ENCODE data around the gene CDC20.
A peak's percentile ranks its signal among the peaks of the same experiment; 100 is the strongest.

CDC20 gene

DNA sequence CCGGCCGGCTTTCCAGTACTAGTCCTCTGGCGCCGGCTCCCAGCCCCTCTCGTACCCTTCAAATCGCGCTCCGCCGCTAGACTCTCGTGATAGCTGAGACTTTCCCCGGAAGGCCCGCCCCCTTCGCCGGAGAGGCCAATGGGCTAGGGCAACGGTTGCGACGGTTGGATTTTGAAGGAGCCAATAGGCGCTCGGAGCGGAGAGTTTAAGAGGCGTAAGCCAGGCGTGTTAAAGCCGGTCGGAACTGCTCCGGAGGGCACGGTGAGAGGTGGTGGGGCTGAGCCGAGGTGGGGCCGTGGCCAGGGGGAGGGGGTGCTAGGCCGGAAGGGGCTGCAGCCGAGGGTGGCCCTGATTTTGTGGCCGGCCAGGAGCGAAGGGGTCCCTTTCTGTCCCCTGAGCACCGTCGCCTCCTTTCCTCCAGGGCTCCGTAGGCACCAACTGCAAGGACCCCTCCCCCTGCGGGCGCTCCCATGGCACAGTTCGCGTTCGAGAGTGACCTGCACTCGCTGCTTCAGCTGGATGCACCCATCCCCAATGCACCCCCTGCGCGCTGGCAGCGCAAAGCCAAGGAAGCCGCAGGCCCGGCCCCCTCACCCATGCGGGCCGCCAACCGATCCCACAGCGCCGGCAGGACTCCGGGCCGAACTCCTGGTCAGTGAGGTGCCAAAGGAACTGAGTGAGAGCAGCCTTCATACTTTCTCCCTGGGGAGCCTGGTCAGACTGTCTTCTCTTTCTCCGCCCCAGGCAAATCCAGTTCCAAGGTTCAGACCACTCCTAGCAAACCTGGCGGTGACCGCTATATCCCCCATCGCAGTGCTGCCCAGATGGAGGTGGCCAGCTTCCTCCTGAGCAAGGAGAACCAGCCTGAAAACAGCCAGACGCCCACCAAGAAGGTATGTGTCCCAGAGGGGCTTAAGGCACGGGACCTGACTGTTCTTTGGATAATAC, at the start of gene CDC20:
TSS of gene CDC20 (plus strand) at position 236 of the 948 bp plus-strand sequence. CDS start at position 471, 235 bp downstream.
- peak; percentile 97 for DNase-seq

DNA sequence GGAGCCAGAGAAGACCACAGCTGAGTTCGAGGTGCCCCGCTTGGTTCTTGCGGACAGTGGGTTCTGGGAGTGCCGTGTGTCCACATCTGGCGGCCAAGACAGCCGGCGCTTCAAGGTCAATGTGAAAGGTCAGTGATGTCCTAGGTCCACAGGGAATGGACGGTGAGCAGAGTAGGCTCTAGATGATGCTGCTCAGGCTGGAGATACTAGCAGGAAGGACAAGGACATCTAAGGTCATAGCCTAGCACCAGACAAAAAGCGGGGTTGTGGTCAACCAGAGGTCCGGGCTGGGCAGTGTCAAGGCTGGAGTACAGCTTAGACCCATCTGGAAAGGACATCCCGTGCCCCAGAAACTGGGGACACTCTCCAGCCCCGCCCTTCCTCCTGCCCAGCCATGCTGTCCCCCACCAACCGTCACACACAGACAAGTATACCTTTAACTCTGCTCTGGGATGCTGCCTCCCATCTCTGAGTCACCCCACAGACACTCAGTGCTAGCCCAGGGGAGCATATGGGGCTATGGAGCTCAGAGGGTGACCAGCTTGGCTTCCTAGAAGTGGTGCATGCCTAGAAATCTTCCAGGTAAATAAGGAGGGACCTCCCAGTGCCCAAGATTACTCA, 49.3 kb upstream of the CDC20 start:
- DNase-seq: no peak

DNA sequence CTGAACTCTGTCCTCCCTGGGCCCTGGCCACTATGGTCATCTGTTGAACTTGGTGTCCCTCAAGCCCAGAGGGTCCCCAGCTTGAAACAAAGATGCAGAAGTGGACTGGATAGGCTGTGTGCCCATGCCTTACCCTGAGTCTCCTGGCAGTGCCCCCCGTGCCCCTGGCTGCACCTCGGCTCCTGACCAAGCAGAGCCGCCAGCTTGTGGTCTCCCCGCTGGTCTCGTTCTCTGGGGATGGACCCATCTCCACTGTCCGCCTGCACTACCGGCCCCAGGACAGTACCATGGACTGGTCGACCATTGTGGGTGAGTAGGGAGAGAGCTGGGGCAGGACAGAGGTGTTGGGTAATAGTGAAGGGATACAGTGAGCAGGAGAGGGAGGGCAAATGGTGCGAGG, 47.3 kb upstream of the CDC20 start:
- DNase-seq: no peak

DNA sequence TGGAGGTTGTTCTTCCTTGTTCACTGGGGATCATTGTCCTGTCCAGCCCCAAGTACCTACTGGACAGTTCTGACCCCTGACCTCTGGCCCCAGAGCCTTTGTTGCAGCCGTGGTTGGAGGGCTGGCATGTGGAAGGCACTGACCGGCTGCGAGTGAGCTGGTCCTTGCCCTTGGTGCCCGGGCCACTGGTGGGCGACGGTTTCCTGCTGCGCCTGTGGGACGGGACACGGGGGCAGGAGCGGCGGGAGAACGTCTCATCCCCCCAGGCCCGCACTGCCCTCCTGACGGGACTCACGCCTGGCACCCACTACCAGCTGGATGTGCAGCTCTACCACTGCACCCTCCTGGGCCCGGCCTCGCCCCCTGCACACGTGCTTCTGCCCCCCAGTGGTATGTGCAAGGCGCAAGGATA, 46.6 kb upstream of the CDC20 start:
- no peak for DNase-seq

DNA sequence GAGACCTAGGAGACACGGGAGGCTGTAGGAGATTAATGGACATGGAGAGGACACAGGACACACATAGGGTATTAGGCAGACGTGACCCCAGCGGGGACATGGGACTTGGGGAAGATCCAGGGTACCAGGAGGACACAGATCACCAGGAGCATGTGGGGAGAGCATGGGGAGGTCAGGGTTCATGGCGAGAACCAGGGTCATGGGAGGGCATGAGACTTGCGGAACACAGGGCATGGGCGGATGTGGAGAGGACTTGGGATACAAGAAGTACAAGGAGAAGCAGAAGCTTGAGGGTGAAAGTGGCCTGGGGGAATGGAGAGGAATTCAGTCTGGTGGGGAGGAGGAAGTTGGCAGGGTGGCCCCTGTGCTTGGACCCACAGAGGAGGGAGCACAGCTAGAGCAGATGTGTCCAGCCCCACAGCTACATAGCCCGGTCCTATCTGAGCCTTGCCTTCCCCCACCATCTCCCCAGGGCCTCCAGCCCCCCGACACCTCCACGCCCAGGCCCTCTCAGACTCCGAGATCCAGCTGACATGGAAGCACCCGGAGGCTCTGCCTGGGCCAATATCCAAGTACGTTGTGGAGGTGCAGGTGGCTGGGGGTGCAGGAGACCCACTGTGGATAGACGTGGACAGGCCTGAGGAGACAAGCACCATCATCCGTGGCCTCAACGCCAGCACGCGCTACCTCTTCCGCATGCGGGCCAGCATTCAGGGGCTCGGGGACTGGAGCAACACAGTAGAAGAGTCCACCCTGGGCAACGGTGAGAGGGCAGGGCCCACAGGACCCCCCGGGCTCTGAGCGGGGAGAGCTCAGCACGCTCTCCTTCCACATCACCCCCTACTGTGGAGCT, 45.9 kb upstream of the CDC20 start:
- no peak for DNase-seq

DNA sequence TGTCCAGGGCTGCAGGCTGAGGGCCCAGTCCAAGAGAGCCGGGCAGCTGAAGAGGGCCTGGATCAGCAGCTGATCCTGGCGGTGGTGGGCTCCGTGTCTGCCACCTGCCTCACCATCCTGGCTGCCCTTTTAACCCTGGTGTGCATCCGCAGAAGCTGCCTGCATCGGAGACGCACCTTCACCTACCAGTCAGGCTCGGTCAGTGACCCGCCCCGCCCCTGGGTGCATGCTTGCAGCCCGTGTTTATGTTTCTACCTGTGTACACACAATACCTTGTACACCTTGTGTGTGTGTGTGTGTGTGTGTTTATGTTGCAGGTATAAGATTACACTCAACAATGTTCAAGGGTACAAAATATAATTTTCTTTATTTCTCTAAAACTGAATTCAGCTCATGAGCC, 45.0 kb upstream of the CDC20 start:
- no peak for DNase-seq

DNA sequence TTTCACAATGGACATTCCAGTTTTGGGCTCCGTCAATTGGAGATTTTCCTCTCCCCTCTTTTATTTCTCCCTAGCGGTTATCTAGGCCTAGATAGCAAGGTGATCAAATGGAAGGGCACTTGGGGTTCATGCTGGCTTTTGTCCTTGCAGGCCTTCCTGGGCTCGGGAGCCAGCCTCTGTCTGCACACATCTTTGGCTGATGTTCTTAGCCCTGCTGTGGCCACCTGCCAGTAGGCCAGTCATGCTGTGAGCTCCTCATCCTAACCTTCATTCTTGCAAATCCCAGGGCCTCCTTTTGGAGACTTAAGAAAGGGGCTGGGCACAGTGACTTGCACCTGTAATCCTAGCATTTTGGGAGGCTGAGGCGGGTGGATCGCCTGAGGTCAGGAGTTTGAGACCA, 44.5 kb upstream of the CDC20 start:
- DNase-seq: no peak

DNA sequence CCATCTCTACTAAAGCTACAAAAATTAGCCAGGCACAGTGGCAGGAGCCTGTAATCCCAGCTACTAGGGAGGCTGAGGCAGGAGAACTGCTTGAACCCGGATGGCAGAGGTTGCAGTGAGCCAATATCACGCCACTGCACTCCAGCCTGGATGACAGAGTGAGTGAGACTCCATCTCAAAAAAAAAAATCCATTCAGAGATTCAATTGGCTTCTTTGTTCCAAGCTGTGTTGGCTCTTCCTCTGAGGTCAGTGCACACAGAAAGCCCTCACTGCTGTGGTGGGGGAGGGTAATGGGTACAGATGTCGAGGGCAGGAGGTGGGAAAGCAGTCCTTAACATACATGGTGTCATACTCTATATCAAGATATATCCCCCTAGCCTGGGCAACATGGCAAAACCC, 43.3 kb upstream of the CDC20 start:
- no peak for DNase-seq

DNA sequence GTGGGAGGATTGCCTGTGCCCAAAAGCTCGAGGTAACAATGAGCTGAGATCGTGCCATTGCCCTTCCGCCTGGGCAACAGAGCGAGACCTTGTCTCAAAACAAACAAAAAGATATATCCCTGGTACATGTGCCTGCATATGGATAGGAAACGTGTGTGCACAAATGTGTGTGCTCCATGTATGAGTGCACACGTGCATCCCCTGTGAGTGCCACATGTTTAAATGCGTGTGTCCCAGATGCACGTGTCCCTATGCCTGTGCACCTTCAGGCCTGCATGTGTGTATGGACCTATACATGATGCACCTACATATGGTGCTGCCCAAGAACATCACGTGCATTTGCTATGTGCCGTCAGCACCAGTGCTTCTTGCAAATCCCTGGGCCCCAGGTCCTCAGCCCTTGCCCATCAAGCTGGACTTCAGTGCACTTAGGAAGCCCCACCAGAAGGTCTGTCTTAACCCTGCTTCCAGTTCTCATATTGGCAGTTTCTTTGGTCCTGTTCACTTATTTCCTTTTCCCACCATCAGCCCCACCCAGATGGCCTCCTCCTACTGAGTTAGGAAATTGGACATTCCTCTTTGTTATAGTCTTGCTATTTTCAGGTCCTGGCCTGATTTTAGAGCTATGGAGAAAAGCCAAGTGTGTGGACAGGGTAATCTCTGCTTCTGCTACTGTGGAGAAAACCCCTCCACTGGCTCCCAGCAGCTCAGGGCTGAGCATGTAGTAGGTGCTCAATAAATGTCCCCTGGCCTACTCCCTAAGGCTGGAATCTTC, 42.6 kb upstream of the CDC20 start:
- no peak for DNase-seq

DNA sequence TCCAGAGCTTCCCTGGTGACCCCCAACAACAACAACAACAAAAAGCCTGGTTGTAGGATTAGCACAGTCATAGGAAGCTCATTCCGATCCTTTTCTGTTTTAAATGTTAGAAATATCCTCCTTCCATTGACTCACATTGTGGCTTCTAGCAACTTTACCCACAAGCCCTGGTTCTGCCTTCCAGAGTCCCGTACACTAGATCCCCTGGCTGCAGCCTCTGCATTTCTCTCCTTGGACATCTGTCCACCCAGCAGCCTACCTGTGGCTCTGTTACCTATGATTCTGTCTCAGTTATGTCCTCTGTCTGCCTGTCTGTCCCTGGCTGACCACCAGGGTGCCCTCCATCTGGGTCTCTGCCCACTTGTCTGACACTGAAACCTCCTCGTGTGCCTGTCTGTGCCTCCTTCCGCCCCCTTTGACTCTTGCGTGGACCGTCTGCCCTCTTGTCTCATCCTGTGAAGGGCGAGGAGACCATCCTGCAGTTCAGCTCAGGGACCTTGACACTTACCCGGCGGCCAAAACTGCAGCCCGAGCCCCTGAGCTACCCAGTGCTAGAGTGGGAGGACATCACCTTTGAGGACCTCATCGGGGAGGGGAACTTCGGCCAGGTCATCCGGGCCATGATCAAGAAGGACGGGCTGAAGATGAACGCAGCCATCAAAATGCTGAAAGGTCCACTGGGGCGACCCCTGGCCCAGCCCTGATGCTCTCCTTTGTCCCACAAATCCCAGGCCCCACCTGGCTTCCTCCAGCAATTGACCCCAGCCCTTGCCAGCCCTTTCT, 41.9 kb upstream of the CDC20 start:
- no peak for DNase-seq

DNA sequence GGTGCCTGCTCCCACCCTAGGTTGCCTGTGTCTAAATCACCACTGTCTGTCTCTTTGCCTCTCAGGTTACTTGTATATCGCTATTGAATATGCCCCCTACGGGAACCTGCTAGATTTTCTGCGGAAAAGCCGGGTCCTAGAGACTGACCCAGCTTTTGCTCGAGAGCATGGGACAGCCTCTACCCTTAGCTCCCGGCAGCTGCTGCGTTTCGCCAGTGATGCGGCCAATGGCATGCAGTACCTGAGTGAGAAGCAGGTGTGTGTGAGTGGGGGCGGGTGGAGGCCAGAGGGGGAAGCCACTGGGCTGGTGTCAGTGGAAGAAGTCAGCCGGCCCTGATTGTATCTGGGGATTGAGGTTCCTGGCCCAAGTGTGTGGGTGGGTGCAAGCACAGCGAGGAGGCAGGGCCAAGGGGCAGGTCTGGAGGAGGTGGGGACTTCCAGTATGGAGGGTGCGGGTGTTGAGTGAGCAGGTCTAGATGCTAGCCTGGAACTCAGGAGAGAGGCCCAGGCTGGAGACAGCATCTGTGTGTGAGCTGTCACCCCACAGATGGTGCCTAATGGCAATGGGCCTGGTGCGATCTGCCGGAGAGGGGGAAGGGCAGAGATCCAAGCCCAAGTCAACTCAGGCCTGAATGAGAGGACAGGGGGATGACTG, 40.8 kb upstream of the CDC20 start:
- DNase-seq: no peak

DNA sequence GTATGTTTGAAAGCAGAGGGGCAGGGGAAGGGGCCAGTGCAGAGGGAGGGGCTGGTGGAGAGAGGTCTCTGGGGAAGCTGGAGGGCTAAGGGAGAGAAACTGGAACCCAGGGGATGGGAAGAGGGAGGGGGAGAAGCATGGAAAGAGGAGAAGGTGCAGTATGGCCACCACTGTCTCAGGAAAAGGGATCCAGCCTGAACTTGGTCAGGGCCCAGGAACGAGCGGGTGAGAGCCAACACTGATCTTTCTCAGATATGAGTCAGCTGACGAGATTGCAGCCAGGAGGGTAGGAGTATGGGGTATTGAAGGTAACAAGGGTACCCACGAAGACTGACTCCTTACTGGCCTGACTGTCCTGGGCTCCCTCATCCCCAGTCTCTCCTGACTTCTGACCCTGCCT, 40.0 kb upstream of the CDC20 start:
- DNase-seq: no peak

DNA sequence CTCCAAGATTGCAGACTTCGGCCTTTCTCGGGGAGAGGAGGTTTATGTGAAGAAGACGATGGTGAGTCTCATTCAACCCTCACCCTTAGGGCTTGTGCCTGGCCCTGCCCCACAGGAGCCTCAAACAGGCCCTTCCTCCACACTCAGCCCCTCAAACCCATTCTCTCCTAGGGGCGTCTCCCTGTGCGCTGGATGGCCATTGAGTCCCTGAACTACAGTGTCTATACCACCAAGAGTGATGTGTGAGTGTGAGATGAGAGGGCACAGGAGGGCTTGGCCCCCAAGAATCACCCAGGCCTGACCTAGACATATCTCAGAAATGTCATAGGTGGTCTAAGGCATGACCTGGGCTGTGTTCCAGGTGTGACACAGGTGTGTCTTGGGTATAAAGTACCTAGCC, 39.5 kb upstream of the CDC20 start:
- DNase-seq: no peak

DNA sequence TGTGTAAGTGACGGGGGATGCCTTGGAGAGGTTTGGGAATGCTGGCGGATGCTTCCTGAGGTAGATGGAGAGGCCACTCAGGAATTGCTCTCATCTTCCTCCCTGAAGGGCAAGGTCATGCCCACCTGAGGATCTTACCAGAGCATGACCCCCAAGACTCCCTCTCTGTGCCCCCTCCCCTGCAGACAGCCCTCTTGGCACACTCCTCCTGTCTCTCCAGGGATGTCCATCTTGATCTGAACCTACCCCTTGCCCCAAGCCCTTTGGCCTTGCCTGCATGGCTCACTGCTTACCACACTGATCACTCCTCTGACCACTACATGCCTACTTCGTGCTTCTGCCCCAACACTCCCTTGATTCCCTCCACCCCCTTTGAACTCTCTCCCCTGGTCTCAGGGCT, 39.0 kb upstream of the CDC20 start:
- no peak for DNase-seq

DNA sequence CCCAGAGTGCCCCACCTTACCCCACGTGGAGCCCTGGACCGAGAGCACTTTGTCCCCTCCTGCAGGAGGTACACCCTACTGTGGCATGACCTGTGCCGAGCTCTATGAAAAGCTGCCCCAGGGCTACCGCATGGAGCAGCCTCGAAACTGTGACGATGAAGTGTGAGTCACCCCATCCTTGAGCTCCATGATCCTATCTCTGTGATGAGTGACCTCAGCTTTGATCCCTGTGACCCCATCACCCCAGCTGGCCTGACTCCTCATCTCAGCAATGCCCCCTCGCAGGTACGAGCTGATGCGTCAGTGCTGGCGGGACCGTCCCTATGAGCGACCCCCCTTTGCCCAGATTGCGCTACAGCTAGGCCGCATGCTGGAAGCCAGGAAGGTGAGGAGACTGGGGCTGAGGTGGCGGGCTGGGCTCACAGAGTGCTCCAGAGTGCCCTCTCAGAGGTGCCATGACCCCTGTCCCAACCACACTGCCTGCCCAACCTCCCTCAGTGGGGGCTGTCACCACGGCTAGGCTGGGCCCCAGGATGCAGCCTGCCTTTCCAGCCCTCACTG, 37.4 kb upstream of the CDC20 start:
- DNase-seq: no peak

DNA sequence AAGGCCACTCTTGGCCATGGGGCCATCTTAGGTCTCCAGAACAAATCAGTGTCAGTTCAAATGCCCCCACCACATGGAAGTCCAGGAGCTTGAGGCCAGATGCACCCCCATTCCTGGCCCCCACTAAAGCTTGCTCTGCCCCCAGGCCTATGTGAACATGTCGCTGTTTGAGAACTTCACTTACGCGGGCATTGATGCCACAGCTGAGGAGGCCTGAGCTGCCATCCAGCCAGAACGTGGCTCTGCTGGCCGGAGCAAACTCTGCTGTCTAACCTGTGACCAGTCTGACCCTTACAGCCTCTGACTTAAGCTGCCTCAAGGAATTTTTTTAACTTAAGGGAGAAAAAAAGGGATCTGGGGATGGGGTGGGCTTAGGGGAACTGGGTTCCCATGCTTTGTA, 36.3 kb upstream of the CDC20 start:
- no peak for DNase-seq

DNA sequence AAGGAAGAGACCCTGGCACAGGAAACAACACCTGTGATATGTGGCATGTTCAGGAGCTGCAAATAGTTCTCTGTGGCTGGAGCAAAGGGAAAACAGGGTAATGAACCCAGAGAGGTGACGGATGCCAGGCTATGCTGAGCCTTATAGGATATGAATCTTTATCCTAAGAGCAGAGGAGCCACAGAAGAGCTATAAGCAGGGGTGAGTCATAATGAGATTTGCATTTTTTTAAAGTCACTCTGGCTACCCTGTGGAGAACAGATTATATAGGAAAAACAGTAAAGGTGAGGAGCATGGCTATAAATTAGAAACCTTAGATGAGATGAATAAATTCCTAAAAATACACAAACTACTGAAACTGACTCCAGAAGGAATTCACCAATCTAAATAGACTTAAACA, 34.0 kb upstream of the CDC20 start:
- DNase-seq: no peak

DNA sequence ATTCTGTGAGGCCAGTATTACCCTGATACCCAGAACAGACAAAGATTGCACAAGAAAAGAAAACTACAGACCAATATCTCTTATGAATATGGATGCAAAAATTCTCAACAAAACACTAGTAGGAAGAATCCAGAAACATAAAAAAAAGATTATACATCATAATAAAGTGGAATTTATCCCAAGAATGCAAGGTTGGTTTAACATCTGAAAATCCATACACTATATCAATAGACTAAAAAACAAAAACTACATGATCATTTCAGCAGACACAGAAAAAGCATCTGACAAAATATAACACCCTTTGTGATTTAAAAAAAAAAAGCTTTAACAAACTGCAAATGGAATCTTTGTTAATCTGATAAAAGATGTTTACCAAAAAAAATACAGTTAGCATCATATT, 33.4 kb upstream of the CDC20 start:
- DNase-seq: no peak

DNA sequence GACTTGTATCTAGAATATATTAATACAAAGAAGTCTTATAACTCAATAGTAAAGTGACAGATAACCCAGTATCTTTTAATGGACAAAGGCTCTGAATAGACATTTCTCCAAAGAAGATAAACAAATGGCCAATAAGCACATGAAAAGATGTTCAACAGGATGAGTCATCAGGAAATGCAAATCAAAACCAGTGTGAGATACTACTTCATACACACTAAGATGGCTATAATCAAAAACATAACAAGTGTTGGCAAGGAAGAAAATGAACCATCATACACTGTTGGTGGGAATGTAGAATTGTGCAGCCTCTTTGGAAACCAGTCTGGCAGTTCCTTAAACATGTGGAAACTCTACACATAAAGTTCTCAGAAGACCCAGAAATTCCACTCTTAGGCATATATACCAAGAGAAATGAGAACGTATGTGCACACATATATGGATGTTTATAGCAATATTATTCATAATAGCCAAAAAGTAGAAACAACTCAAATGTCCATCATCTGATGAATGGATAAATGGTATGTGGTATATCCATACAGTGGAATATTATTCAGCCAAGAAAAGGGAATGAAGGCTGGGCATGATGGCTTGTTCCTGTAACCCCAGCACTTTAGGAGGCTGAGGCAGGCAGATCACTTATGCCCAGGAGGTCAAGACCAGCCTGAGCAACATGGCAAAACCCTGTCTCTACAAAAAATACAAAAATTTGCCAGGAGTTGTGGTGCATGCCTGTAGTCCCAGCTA, 31.1 kb upstream of the CDC20 start:
- DNase-seq: no peak
